ENCODE data around the gene COL6A2.

GRCh38 chr21:46157987-46158451, 60.1 kb downstream of the COL6A2 start:
- TF ChIP-seq ELK1 (IDR thresholded peaks at IDR 0.05; ENCODE audit: borderline replicate concordance, low read depth, low read length): no peak
- TF ChIP-seq CEBPB (IDR thresholded peaks at IDR 0.05; ENCODE audit: low read depth, low read length): no peak
- no peak for TF ChIP-seq CTCF (conservative IDR thresholded peaks at IDR 0.05; ENCODE audit: low read depth, low read length)
- TF ChIP-seq SMC3 (IDR thresholded peaks at IDR 0.05; ENCODE audit: low read depth, low read length): no peak
- TF ChIP-seq MAFK (IDR thresholded peaks at IDR 0.05; ENCODE audit: low read depth, low read length): no peak
- no peak for TF ChIP-seq POLR2A (IDR thresholded peaks at IDR 0.05; ENCODE audit: low read depth, low read length)
- TF ChIP-seq CHD1 (IDR thresholded peaks at IDR 0.05; ENCODE audit: low read depth, low read length): no peak
